NCI-H1092 (cell line): ENCODE data around the gene METRNL.
"Not testable (repeated sequence)": the region's sequence is repeated elsewhere in the genome, so short reads cannot be mapped to it uniquely, and the experiment has no call there.

Experiments used
- DNase-seq: peaks from one replicate; lab custom pipeline; 2025; lab: John Stamatoyannopoulos, UW

METRNL gene

DNA sequence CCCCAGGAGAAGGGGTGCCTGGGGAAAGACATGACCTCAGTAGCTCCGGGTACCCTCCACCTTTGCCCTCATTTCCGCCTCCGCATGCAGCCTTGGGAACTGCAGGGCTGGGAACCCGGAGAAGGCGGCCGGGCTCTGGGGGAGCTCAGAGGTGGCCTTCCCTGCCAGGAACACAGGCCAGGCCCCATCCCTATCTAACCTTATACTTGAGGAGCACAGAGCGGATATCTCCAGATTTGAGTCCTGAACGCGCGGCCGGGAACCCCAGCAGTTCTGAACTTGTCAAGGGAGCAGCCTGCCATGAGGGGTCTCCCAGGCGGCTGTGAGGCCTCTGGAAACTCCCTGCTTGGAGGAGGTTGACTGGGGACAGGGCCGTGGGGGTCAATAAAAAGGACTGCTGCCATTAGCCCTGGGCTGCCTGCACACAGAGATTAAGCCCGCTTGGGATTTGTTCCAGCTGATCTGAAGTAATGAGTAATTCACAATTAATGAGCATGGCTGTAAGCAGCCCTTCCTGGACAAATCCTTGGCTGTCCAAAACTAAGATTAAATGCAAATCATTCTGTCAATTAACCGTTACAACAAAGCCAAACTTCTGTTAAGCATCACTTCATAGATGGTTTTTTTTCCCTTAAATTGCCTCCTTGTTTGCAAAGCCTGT, 26.3 kb upstream of the METRNL start:
- no peak for DNase-seq

DNA sequence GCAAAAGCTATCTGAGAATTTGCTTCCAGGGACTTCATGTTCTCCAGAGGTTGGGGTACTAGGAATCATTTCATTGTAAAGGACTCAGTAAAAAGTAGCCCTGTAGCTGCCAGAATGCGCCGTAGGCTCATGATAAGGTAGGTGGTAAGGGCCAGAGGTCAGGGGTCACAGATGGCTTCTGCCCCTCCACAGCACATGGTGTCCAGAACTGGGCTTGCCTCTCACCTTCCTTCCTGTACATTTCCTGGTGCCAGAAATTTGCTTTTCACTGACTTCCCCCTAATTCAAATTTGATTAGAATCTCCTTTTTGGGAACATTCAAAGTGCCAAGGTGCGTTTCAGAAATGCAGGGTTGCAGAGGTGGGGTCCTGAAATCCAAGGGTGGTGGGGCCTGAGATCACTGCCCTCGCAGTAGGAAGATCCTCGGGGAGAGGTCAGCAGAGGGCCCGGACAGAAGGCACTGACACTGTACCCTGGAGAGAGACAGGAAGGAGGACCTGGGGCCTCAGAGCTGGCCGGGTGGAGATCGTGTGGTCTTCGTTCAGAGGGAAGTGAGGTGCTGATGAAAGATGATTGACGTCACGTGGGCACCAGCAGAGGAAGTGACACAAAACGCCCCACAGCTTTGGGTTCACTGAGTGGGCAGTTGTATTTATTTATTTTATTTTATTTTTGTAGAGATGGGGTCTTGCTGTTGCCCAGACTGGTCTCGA, 25.5 kb upstream of the METRNL start:
- no peak for DNase-seq

- DNase-seq: no peak
Observed at GRCh38 chr17:83054518-83055125, 24.8 kb upstream of the METRNL start.

DNA sequence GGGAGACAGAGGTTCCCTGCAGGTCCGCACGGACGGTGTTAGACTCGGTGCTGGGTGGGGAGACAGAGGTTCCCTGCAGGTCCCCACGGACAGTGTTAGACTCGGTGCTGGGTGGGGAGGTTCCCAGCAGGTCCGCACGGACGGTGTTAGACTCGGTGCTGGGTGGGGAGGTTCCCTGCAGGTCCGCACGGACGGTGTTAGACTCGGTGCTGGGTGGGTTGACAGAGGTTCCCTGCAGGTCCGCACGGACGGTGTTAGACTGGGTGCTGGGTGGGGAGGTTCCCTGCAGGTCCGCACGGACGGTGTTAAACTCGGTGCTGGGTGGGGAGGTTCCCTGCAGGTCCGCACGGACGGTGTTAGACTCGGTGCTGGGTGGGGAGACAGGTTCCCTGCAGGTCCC, 24.2 kb upstream of the METRNL start:
- DNase-seq: not testable (repeated sequence)

DNA sequence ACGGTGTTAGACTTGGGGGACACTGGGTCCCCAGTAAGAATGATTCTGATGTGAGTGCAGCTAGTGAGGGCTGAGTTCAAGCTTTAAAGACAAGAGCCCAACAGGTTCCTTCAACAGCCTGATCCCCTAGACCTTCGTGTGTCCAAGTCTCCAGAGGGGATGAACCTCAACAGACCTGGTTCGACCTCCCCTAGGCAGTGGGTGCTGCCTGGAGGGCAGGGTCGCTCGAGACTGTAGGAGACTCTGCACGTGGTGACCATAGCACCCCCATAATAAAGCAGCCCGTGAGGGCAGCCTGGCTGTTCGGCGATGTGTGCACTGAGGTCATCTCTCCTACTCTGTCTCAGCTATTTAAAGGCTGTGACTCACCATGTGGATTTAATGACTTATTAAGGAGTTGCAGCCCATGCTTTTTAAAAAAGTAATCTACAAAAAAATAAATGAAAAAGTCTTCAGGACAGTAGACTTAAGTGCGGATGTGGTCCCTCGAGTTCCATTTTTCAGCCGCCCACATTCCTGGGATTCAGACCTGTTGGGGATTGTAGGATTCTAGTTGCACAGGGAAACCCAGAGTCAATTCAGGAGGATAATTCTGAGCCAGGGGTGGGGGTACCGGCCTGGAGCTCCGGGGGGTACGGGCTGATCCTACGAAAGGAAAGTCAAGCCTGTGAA, 23.4 kb upstream of the METRNL start:
- DNase-seq: no peak

GRCh38 chr17:83056583-83057396, 22.6 kb upstream of the METRNL start:
- DNase-seq: no peak

- no peak for DNase-seq
Observed at GRCh38 chr17:83057397-83057761, 22.0 kb upstream of the METRNL start.

GRCh38 chr17:83057793-83058265, 21.6 kb upstream of the METRNL start:
- DNase-seq: no peak

GRCh38 chr17:83058266-83058798, 21.1 kb upstream of the METRNL start:
- no peak for DNase-seq

DNA sequence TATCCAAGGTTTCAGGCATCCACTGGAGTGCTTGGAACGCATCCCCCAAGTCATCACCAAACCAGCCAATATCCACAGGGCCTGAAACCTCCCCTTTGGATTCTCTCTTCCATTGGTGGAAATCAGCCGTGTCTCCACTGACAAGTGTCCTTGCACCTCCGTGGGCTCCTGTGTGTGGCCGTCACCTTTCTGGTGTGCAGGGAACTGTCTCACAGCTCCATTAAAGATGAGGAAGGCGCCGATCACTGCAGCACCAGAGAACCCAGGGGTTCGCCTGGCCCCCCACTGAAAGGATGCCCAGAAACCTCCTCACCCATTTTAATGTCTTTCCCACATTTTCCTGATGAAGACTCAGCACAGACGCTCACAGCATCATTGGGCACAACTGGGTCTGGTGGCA, 17.8 kb upstream of the METRNL start:
- DNase-seq: no peak

DNA sequence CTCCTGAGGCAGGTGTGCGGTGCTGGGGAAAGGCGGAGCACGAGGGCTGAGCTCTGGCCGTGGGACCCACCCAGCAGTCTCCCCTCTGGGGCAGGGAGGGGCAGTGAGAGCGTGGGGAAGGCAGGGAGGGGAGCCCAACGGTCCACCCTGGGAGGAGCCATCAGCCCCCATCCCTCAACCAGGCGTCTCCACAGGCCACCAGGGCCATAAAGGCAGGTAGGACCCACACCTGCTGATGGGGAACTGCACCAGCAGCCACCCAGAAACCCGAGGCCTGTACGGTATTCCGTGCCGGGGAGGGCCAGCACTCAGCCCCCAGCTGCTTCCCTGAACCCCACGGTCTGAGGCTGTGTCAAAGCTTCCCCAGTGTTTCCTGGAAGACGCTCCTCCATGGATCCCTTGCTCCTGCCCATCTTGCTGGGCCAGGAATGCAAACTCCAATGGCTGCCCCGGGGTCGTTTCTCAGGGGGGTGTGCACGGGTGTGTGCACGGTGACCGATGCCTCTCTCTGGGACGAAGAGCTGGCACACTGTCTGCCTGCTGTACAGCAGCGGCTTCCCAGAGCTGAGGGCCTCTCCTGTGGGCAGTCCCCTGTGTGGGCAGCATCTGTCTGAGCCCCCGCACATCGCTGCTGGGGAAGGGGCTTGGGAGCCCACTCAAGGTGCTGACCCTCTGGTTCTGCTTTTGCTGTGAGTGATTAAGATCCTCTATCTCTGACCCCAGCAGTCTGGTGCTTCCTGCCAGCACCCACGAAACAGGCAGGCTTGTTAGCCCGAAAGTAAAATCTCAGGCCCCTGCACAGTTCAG, 17.2 kb upstream of the METRNL start:
- DNase-seq: no peak

DNA sequence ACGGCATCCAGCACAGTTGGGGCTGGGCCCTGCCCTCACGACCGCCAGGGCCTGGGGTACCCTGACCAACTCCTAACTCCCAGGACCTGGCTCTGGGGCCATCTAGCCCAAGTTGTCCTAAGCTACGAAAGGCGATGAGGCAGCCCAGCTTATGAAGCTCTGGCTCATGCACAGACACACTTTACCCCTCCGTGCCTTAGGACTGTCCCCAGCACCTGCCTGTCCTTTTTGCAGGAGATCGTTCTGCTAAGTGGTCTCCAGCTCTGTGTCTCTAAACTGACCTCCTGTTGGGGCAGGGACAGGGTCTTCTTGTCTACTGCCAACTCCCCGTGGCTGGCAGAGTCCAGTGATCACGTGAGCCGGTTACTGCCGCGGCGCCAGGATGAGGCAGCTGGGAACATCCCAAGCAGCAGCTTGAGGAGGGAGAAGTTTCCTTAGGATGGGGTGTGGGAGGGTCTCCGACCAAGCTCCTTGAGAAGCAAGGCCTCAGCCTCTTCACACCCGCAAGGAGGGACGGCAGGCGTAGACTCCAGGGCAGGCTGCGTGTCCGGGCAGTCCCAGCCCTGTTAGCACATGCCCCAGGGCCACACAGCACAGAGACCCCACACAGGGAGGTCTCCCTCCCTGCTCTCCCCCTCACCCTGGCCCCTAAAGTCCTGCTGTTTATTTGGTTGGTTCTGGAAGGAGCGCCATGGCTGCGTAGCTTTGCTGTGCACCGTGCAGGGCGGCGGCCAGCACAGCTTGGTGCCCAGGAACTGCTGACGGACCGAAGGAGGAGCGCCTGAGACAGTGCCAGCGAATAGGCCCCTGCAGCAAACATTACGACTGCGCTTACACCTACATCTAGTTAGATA, 16.4 kb upstream of the METRNL start:
- no peak for DNase-seq

DNA sequence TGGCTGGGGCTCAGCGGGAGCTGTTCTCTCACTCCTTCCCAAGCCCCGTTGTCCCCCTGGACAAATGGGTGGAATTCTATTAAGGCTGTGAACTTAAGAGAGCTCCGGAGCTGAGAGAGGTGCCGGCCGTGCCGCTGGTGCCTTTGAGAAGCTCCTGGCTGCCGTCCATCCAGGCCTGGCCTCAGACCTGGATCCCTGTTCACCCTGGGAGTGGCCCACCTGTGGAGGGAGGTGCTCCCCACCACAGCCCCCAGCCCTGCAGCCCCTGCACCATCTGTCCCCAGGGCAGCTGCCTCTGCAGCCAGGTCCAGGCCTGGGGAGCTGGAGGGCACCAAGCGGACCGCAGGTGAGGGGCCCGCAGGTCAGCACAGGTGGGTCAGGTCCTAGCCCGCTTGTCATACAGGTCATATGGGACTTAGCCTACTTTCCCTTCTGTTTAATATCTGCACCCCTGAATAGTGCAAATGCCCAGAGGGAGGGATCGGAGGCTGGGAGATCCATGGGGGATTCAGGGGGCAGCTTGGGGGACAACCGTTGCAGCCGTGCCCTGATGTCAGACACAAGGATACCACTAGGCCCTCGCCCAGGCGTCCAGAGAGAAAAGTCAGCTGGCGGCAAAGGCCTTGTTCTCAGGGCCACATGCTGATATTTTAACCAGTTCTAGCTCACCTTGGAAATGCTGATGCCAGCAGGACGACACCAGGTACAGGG, 15.2 kb upstream of the METRNL start:
- no peak for DNase-seq

- no peak for DNase-seq
Observed at GRCh38 chr17:83064732-83065659, 14.4 kb upstream of the METRNL start.

DNA sequence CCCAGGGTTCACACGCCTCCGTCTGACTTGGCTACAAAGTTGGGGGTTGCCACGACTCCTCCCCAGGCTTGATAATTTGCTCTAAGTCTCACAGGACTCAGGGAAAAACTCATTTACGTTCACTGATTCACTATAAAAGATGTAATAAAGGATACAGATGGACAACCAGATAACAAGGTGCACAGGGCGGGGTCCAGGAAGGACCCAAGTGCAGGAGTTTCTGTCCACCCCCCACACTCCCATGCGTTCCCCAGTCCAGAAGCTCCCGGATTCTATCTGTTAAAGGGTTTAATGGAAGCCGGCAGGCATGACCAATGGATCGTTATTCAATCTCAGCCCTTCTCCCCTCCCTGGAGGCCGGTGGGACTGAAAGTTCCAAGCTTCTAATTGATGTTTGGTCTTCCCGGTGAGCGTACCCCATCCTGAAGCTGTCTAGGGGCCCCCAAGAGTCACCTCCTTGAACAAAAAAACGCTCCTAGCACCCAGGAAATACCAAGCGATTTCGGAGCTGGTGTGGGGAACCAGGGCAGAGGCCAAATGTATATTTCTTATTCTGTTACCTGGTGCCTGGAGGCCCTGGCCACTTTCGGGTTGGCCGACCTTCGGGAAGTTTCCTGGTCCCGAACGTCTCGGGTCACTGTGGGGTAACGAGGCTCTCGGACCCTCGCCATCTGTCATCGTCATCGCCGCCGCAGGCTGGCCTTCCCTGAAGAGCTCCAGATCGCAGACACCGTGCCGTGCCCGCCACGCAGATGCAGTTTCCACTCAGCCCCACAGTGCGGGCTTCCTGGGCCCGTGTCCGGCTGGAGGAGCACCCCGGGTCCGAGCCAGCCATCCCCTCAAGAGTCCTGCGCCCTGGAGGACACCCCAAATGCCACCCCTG, 13.5 kb upstream of the METRNL start:
- DNase-seq: no peak

GRCh38 chr17:83066543-83066890, 12.9 kb upstream of the METRNL start:
- DNase-seq: not testable (repeated sequence)

DNA sequence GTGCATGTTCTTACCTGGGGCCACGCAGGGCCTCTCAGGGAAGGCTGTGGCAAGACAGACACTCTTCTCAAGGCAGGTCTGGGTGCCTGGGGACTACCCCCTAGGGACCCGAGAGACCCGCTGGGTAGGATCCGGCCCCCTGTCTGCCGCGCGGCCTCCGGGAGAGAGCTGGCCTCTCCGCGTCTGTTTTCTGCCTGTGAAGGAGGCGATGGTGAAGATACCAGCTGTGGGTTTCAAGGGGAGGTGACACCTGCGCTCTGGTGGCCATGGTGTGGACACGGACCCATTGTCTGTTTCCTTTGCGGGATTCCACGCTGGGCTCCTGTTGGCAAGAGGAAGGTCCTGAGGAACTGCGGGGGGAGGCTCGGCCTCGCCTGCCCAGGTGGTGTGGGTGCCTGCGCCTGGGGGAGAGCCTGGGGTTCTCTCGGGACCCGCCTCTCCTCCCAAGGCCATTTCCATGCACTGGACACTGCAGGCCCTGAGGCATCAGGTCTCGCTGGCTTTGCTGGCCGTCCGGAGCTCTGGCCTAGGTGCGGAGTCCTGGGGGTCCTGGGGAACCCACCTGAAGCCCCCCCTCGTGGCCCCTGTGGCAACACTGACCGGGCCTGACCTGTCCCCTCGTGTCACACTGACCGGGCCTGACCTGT, 12.2 kb upstream of the METRNL start:
- DNase-seq: no peak
